ENCODE results near the gene AIF1. TPM values are rescaled to one million over a fixed set of nuclear protein-coding genes. Genes with fewer than 3 reads are reported as not detected.
A peak's percentile ranks its signal among the peaks of the same experiment; 100 is the strongest.

AIF1 gene
- total RNA-seq, 2 experiments from 2014 or later, result 48.0 to 54.2 TPM

DNA sequence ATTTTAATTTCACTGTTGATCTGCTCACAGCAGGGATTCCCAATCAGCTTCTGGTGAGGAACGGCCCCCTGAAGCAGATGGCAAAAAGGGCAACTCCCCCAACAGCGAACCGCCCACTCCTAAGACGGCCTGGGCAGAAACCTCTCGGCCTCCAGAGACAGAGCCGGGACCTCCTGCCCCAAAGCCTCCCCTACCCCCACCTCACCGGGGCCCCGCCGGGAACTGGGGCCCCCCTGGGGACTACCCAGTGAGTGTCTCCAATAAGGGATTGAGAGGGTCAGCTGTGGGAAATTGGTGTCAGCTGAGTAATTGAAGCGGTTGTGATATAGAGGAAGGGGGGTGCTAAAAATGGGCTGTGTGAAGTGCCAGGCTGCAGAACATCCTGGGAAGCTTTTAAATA, 11.9 kb downstream of the AIF1 start:
- ChIA-PET CTCF (interaction anchor here (1.1 to 1.4 kb wide), 3 partner anchors 10 to 29 kb away, joined by 3 to 6 read pairs (median 3); no protein-coding TSS in a partner anchor), POLR2A (no interaction called here)
- Mint-ChIP-seq H3K4me3 (no peak overlapping the region), H3K27me3 (no peaks in the 10 kb centered on the region), H3K4me1 (peaks cover 21% of the 10 kb centered on the region), H3K9me3 (no peaks in the 10 kb centered on the region), H3K27ac (no peak overlapping the region), H3K36me3 (ENCODE audit: low read depth) (peaks cover 81% of the 10 kb centered on the region)
- DNase-seq, result no peak

GRCh38 chr6:31627690-31628287, 12.8 kb downstream of the AIF1 start:
- Mint-ChIP-seq H3K36me3 (ENCODE audit: low read depth) (peaks cover 76% of the 10 kb centered on the region), H3K4me3 (no peak overlapping the region), H3K4me1 (peaks cover 13% of the 10 kb centered on the region), H3K27ac (no peak overlapping the region), H3K27me3 (no peaks in the 10 kb centered on the region), H3K9me3 (no peaks in the 10 kb centered on the region)
- ChIA-PET POLR2A (no interaction called here), CTCF (interaction anchor here (1.4 kb wide), 1 partner anchor 17 kb away, joined by 3 read pairs; no protein-coding TSS in a partner anchor)
- no peak for DNase-seq

- ChIA-PET CTCF (interaction anchor here (0.6 kb wide), 1 partner anchor 58 kb away, joined by 3 read pairs; no protein-coding TSS in a partner anchor), POLR2A (no interaction called here)
- Mint-ChIP-seq H3K27me3 (no peaks in the 10 kb centered on the region), H3K36me3 (ENCODE audit: low read depth) (peaks cover 76% of the 10 kb centered on the region), H3K4me3 (no peak overlapping the region), H3K4me1 (peaks cover 7% of the 10 kb centered on the region), H3K9me3 (no peaks in the 10 kb centered on the region), H3K27ac (no peak overlapping the region)
- DNase-seq, result no peak
These were observed 14.0 kb downstream of the AIF1 start for GRCh38 chr6:31629014-31629413.

DNA sequence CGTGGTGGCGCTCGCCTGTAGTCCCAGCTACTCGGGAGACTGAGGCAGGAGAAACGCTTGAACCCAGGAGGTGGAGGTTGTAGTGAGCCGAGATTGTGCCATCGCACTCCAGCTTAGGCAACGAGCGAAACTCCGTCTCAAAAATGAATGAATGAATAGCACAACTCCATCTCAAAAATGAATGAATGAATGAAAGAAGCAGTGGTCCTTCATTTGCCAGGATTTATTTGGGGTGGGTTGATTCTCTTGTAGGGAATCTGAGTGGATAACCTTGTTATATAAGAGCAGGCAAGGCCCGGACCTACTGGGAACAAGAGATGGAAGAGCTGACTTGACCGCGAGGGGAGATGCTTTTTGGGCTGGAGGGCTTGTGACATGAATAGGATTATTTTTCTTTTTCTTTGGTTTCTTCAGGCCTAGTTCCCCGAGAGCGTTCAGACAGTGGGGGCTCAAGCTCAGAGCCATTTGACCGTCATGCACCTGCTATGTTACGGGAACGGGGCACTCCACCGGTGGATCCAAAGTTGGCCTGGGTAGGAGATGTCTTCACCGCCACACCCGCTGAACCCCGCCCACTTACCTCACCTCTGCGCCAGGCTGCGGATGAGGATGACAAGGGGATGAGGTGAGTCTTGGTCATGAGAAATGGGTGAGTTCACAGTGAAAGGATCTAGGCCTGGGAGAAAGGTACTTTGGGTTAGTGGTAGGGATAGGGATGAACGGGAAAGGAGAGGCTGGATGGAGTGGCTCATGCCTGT, 15.3 kb downstream of the AIF1 start:
- Mint-ChIP-seq H3K36me3 (ENCODE audit: low read depth) (peaks cover 75% of the 10 kb centered on the region), H3K4me1 (peaks cover 7% of the 10 kb centered on the region), H3K4me3 (no peak overlapping the region), H3K9me3 (no peaks in the 10 kb centered on the region), H3K27ac (no peak overlapping the region), H3K27me3 (no peaks in the 10 kb centered on the region)
- ChIA-PET CTCF (interaction anchor here (0.6 to 1.3 kb wide), 4 partner anchors 8 to 1325 kb away, joined by 3 to 4 read pairs (median 3); no protein-coding TSS in a partner anchor), POLR2A (interaction anchor here (0.8 kb wide), 1 partner anchor 10 kb away, joined by 3 read pairs; no protein-coding TSS in a partner anchor)
- no peak for DNase-seq

- Mint-ChIP-seq H3K9me3 (no peaks in the 10 kb centered on the region), H3K27me3 (no peaks in the 10 kb centered on the region), H3K36me3 (ENCODE audit: low read depth) (peaks cover 73% of the 10 kb centered on the region), H3K4me1 (peaks cover 8% of the 10 kb centered on the region), H3K27ac (no peak overlapping the region), H3K4me3 (no peak overlapping the region)
- DNase-seq, result no peak
- POLR2A ChIA-PET, result no interaction called here
- CTCF ChIA-PET, result interaction anchor here (0.6 kb wide), 1 partner anchor 1324 kb away, joined by 3 read pairs; no protein-coding TSS in a partner anchor
These were observed 16.2 kb downstream of the AIF1 start for GRCh38 chr6:31631209-31631608.

GRCh38 chr6:31631681-31632278, 16.7 kb downstream of the AIF1 start:
- no peak for DNase-seq
- peaks cover 7% of the 10 kb centered on the region for H3K4me1 Mint-ChIP-seq
- no peaks in the 10 kb centered on the region for H3K9me3 Mint-ChIP-seq
- no peak overlapping the region for H3K4me3 Mint-ChIP-seq
- CTCF ChIA-PET, result no interaction called here
- H3K27me3 Mint-ChIP-seq, result no peaks in the 10 kb centered on the region
- H3K27ac Mint-ChIP-seq, result no peak overlapping the region
- POLR2A ChIA-PET, result no interaction called here
- H3K36me3 Mint-ChIP-seq (ENCODE audit: low read depth), result peaks cover 71% of the 10 kb centered on the region

GRCh38 chr6:31632279-31632946, 17.4 kb downstream of the AIF1 start:
- Mint-ChIP-seq H3K36me3 (ENCODE audit: low read depth) (peaks cover 73% of the 10 kb centered on the region), H3K4me3 (no peak overlapping the region), H3K9me3 (no peaks in the 10 kb centered on the region), H3K27me3 (no peaks in the 10 kb centered on the region), H3K27ac (no peak overlapping the region), H3K4me1 (peaks cover 4% of the 10 kb centered on the region)
- DNase-seq, result no peak
- ChIA-PET CTCF (no interaction called here), POLR2A (no interaction called here)

DNA sequence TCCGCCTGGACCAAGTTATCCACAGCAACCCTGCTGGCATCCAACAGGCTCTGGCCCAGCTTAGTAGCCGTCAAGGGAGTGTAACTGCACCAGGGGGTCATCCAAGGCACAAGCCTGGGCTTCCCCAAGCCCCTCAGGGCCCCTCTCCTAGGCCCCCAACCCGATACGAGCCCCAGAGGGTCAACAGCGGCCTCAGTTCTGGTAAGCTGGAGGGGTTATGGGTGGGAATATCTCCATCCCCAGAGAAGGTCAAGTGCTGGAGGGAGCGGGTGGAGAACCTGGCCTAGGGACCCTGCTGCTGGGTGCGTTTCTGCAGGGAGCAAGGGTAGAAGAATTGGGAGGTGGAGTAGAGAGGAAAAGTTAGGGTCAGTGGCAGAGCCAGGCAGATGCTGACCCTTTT, 18.4 kb downstream of the AIF1 start:
- ChIA-PET POLR2A (no interaction called here), CTCF (no interaction called here)
- Mint-ChIP-seq H3K27me3 (no peaks in the 10 kb centered on the region), H3K4me3 (no peak overlapping the region), H3K9me3 (no peaks in the 10 kb centered on the region), H3K36me3 (ENCODE audit: low read depth) (peaks cover 64% of the 10 kb centered on the region), H3K4me1 (peaks cover 1% of the 10 kb centered on the region), H3K27ac (no peak overlapping the region)
- DNase-seq, result no peak

DNA sequence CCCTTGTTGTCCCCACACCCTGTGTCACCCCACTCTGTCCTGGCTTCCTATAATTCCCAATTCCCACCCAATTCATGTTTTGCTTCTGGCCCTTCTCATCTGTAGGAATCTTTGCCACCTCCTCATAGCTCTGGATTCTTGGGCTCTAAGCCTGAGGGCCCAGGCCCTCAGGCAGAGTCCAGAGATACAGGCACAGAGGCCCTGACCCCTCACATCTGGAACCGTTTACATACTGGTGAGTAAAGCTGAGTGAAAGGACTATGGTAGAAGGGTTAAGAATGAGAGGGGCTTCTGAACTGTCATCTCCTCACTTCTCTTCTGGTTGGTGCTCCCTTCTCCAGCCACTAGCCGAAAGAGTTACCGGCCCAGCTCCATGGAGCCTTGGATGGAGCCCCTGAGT, 19.1 kb downstream of the AIF1 start:
- H3K4me1 Mint-ChIP-seq, result peaks cover 1% of the 10 kb centered on the region
- DNase-seq, result no peak
- H3K27ac Mint-ChIP-seq, result no peak overlapping the region
- H3K9me3 Mint-ChIP-seq, result no peaks in the 10 kb centered on the region
- CTCF ChIA-PET, result interaction anchor here (1.0 to 1.5 kb wide), 2 partner anchors 17 to 83 kb away, joined by 3 to 4 read pairs; no protein-coding TSS in a partner anchor
- POLR2A ChIA-PET, result interaction anchor here (1.2 kb wide), 1 partner anchor 29 kb away, joined by 4 read pairs; no protein-coding TSS in a partner anchor
- no peak overlapping the region for H3K4me3 Mint-ChIP-seq
- peaks cover 63% of the 10 kb centered on the region for H3K36me3 Mint-ChIP-seq (ENCODE audit: low read depth)
- H3K27me3 Mint-ChIP-seq, result no peaks in the 10 kb centered on the region

DNA sequence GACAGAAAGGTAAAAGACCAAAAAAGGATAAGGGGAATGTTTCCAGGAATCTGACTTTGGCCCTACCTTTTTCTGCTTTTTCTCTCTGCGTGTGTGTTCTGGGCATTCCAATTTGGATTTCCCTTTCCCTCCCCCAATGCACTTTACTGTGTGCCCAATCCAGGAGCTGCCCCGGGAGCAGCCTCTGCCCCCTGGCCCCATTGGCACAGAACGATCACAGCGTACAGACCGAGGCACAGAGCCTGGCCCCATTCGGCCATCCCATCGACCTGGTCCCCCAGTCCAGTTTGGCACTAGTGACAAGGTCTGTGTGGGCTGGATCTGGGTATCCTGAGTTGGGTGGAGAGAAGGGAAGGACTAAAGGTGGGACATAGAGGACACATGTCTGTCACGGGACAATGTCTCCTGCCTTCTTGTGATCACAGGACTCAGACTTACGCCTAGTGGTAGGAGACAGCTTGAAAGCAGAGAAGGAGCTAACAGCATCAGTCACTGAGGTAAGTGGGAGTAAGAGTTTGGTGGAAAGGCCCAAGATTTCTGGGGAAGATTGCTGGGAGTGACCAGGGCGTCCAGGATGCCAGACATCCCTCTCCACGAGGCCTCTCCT, 20.0 kb downstream of the AIF1 start:
- no peak for DNase-seq
- ChIA-PET CTCF (interaction anchor here (0.5 to 1.5 kb wide), 5 partner anchors 13 to 161 kb away, joined by 3 to 6 read pairs (median 3); no protein-coding TSS in a partner anchor), POLR2A (interaction anchor here (1.2 kb wide), 1 partner anchor 28 kb away, joined by 4 read pairs; no protein-coding TSS in a partner anchor)
- Mint-ChIP-seq H3K27me3 (no peaks in the 10 kb centered on the region), H3K4me1 (peaks cover 4% of the 10 kb centered on the region), H3K4me3 (no peak overlapping the region), H3K27ac (no peak overlapping the region), H3K36me3 (ENCODE audit: low read depth) (peaks cover 60% of the 10 kb centered on the region), H3K9me3 (no peaks in the 10 kb centered on the region)

DNA sequence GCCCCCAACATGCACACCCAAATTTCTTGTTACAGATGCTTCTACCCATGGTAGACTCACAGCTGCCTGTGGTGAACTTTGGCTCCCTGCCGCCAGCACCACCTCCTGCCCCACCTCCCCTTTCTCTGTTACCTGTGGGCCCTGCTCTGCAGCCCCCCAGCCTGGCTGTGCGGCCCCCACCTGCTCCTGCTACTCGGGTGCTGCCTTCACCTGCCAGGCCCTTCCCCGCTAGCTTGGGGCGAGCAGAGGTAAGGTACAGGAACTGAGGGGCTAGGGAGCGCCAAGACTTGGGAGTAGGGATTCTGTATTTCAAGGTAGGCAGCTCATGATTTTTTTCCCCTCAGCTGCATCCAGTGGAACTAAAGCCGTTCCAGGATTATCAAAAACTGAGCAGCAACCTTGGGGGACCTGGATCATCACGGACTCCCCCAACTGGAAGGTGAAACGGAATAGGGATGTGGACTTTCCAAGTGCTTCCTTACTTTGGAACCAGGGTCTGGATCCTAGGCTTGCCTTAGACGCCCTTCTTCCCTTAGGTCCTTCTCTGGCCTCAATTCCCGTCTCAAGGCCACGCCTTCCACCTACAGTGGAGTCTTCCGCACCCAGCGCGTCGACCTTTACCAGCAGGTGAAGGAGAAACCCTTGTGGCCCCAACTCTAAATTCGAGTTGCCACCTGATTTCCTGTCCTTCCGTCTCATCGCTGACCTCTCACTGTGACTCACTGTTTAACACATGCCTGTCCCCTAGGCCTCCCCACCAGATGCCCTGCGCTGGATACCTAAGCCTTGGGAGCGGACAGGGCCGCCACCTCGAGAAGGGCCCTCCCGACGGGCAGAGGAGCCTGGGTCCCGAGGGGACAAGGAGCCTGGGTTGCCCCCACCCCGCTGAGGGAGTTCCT, 21.9 kb downstream of the AIF1 start:
- POLR2A ChIA-PET, result no interaction called here
- DNase-seq, result no peak
- H3K27me3 Mint-ChIP-seq, result no peaks in the 10 kb centered on the region
- H3K9me3 Mint-ChIP-seq, result no peaks in the 10 kb centered on the region
- H3K27ac Mint-ChIP-seq, result peak overlapping the region; percentile 62
- H3K4me3 Mint-ChIP-seq, result no peak overlapping the region
- CTCF ChIA-PET, result interaction anchor here (0.6 to 1.5 kb wide), 4 partner anchors 11 to 17 kb away, joined by 3 to 6 read pairs (median 5); no protein-coding TSS in a partner anchor
- peaks cover 61% of the 10 kb centered on the region for H3K36me3 Mint-ChIP-seq (ENCODE audit: low read depth)
- peaks cover 4% of the 10 kb centered on the region for H3K4me1 Mint-ChIP-seq
